OCI-LY3 (cell line): ENCODE results near the gene TSPAN19.

Source experiments
- H2AFZ ChIP-seq: fragments of 200-600, 300-600 bp; shearing (Covaris generic); 2 replicates; pipeline ENCODE4 v1.6.0; 2014; ENCODE audit warnings: antibody characterized with exemption, low read depth, low read length
- H3K27ac ChIP-seq: fragments of 200-600, 300-600 bp; sonication (generic); 2 replicates; pipeline ENCODE4 v1.5.1; 2014; ENCODE audit warnings: mild to moderate bottlenecking, low read length, moderate library complexity, mixed read lengths
- H3K27me3 ChIP-seq: fragments of 200-600, 300-600 bp; sonication (generic); 2 replicates; pipeline ENCODE4 v1.6.1; 2014; ENCODE audit warnings: low read depth, low read length, mixed read lengths
- H3K36me3 ChIP-seq: fragments of 200-600, 300-600 bp; sonication (generic); replicated peaks from 2 replicates; pipeline ENCODE3; 2014; ENCODE audit warnings: low read depth, low read length, mixed read lengths
- H3K4me1 ChIP-seq: fragments of 300-600, 200-600 bp; sonication (generic); 2 replicates; pipeline ENCODE4 v1.6.1; 2014; ENCODE audit warnings: low read length, mixed read lengths
- H3K4me2 ChIP-seq: fragments of 200-600, 300-600 bp; sonication (generic); 2 replicates; pipeline ENCODE4 v1.6.1; 2014; ENCODE audit warnings: low read length, mixed read lengths
- H3K4me3 ChIP-seq: fragments of 300-600, 200-600 bp; sonication (generic); 2 replicates; pipeline ENCODE4 v1.5.1; 2014; ENCODE audit warnings: antibody characterized with exemption, mild to moderate bottlenecking, low read length, moderate library complexity
- H3K79me2 ChIP-seq: fragments of 300-600, 200-600 bp; shearing (Covaris generic); 2 replicates; pipeline ENCODE4 v1.6.1; 2014; ENCODE audit warnings: mild to moderate bottlenecking, low read length, mixed read lengths
- H3K9ac ChIP-seq: fragments of 300-600, 200-600 bp; shearing (Covaris generic); 2 replicates; pipeline ENCODE4 v1.6.0; 2014; ENCODE audit warnings: mild to moderate bottlenecking, low read length, moderate library complexity
- H3K9me3 ChIP-seq: fragments of 200-600, 300-600 bp; shearing (Covaris generic); 2 replicates; pipeline ENCODE4 v1.6.1; 2014; ENCODE audit warnings: low read length, mixed read lengths; ENCODE audit not compliant: insufficient read depth
- H4K20me1 ChIP-seq: fragments of 200-600, 300-600 bp; sonication (generic); 2 replicates; pipeline ENCODE4 v1.6.1; 2016; ENCODE audit warnings: low read length, mixed read lengths; ENCODE audit not compliant: insufficient read depth
- CTCF ChIP-seq: fragments of 200-600, 300-600 bp; sonication (generic); IDR thresholded peaks from 2 replicates; pipeline ENCODE4 v1.5.1; 2014; ENCODE audit warnings: antibody characterized with exemption, low read length, low read depth
- EZH2phosphoT487 ChIP-seq: fragments of 200-600 bp; shearing (Covaris generic); IDR thresholded peaks from 2 replicates; pipeline ENCODE4 v1.6.1; 2018; ENCODE audit warnings: antibody characterized with exemption, mixed run types, low read depth

TSPAN19 gene

GRCh38 chr12:85057370-85057963 lies 21.4 kb upstream of the TSPAN19 start:
- no peak overlapping the region for H3K4me2 ChIP-seq
- H3K9me3 ChIP-seq, result no peaks in the 10 kb centered on the region
- no peaks in the 10 kb centered on the region for H3K36me3 ChIP-seq
- no peak for TF ChIP-seq EZH2phosphoT487
- peak; percentile 74 for TF ChIP-seq CTCF
- no peak overlapping the region for H3K4me3 ChIP-seq
- H3K79me2 ChIP-seq, result no peaks in the 10 kb centered on the region
- no peak overlapping the region for H2AFZ ChIP-seq
- H3K4me1 ChIP-seq, result peaks cover 37% of the 10 kb centered on the region
- no peak overlapping the region for H3K9ac ChIP-seq
- no peaks in the 10 kb centered on the region for H4K20me1 ChIP-seq
- no peaks in the 10 kb centered on the region for H3K27me3 ChIP-seq
- no peak overlapping the region for H3K27ac ChIP-seq

- TF ChIP-seq CTCF, result no peak
- no peak for TF ChIP-seq EZH2phosphoT487
Observed at GRCh38 chr12:85043829-85044228, 7.8 kb upstream of the TSPAN19 start.

GRCh38 chr12:85041395-85041794 lies 5.3 kb upstream of the TSPAN19 start:
- Histone ChIP-seq H3K9me3 (no peaks in the 10 kb centered on the region), H3K4me1 (no peaks in the 10 kb centered on the region), H3K36me3 (no peaks in the 10 kb centered on the region), H3K9ac (no peak overlapping the region), H3K4me3 (no peak overlapping the region), H3K27me3 (no peaks in the 10 kb centered on the region), H4K20me1 (no peaks in the 10 kb centered on the region), H3K79me2 (no peaks in the 10 kb centered on the region), H3K4me2 (no peak overlapping the region), H3K27ac (no peak overlapping the region), H2AFZ (no peak overlapping the region)
- TF ChIP-seq EZH2phosphoT487, result no peak
- no peak for TF ChIP-seq CTCF

More at GRCh38 chr12:85043829-85044228, 7.8 kb upstream of the TSPAN19 start:
- Histone ChIP-seq H4K20me1 (no peaks in the 10 kb centered on the region), H3K27me3 (no peaks in the 10 kb centered on the region), H3K9ac (no peak overlapping the region), H3K4me1 (no peaks in the 10 kb centered on the region), H3K9me3 (no peaks in the 10 kb centered on the region), H3K36me3 (no peaks in the 10 kb centered on the region), H3K4me2 (no peak overlapping the region), H2AFZ (no peak overlapping the region), H3K27ac (no peak overlapping the region), H3K79me2 (no peaks in the 10 kb centered on the region), H3K4me3 (no peak overlapping the region)

- Histone ChIP-seq H3K36me3 (no peaks in the 10 kb centered on the region), H3K79me2 (no peaks in the 10 kb centered on the region), H3K27ac (no peak overlapping the region), H3K27me3 (no peaks in the 10 kb centered on the region), H3K9ac (no peak overlapping the region), H3K4me3 (no peak overlapping the region), H3K4me1 (no peaks in the 10 kb centered on the region), H3K4me2 (no peak overlapping the region), H3K9me3 (no peaks in the 10 kb centered on the region), H4K20me1 (no peaks in the 10 kb centered on the region), H2AFZ (no peak overlapping the region)
- no peak for TF ChIP-seq EZH2phosphoT487
- no peak for TF ChIP-seq CTCF
Observed at GRCh38 chr12:85036733-85037132, 656 bp upstream of the TSPAN19 start.
